A549 (cell line): ENCODE results near the gene FSTL4. TPM values are rescaled to one million over a fixed set of nuclear protein-coding genes. Genes with fewer than 3 reads are reported as not detected.

ENCODE experiments used
- ATAC-seq, 2 experiments: fragments of 200-7000 bp in 1 of 2; fragments of >200 bp in 1 of 2; cut with Nextera tagmentation in 1 of 2; cut with Tn5 transposase in 1 of 2; 3 replicates each; pipeline versions ENCODE4 v1.8.0 to v1.9.1; 2018 to 2020; ENCODE audit warnings: mild to moderate bottlenecking in 1 of 2, moderate library complexity in 1 of 2
- CTCF ChIA-PET: fragments of 300-600 bp; sonication (Branson Sonifier 250); formaldehyde crosslinking; extraction: SDS; loops from one replicate; lab custom pipeline; 2021; ENCODE audit warnings: antibody characterized with exemption, inconsistent platforms; lab: Yijun Ruan, JAX
- POLR2A ChIA-PET: fragments of 350-600 bp; formaldehyde crosslinking; extraction: SDS; loops from one replicate; lab custom pipeline; 2021; ENCODE audit warnings: antibody characterized with exemption, inconsistent platforms; lab: Yijun Ruan, JAX
- DNase-seq, 2 experiments: peaks; one replicate each; pipeline versions ENCODE4 v3.0.0 to v3.0.0-alpha.2; 2011 to 2016; ENCODE audit warnings: low read depth in 1 of 2, low spot score in 1 of 2
- FAIRE-seq: peaks from 2 replicates; lab custom pipeline; 2011; peaks lifted over from hg19 to GRCh38; lab: Jason Lieb, UNC
- H3K27ac ChIP-seq, 2 experiments: fragments of >200 bp; sonication (Bioruptor Twin); formaldehyde crosslinking; 3 replicates each; pipeline ENCODE4 v1.5.1; 2016 to 2017
- H3K4me1 ChIP-seq: fragments of >200 bp; sonication (Bioruptor Twin); formaldehyde crosslinking; 3 replicates; pipeline ENCODE4 v1.6.1; 2016
- H3K4me2 ChIP-seq: fragments of >200 bp; sonication (Bioruptor Twin); formaldehyde crosslinking; 3 replicates; pipeline ENCODE4 v1.6.1; 2016
- H3K4me3 ChIP-seq: fragments of >200 bp; sonication (Bioruptor Twin); formaldehyde crosslinking; 3 replicates; pipeline ENCODE4 v1.5.1; 2016
- H3K9me3 ChIP-seq: fragments of >200 bp; sonication (Bioruptor Twin); formaldehyde crosslinking; 3 replicates; pipeline ENCODE4 v1.6.1; 2016
- BHLHE40 ChIP-seq: IDR thresholded peaks from 2 replicates; pipeline ENCODE4 v1.6.1; 2012; ENCODE audit warnings: low read depth, low read length, inconsistent platforms
- CBX2 ChIP-seq: fragments of 200-600 bp; sonication (generic); IDR thresholded peaks from 2 replicates; pipeline ENCODE4 v1.6.1; 2016; ENCODE audit warnings: low read depth, mild to moderate bottlenecking, borderline replicate concordance
- CBX8 ChIP-seq: fragments of 200-600 bp; sonication (generic); IDR thresholded peaks from 2 replicates; pipeline ENCODE4 v1.6.1; 2016
- CEBPB ChIP-seq, 2 experiments: fragments of >200 bp in 1 of 2; sonication (Bioruptor Twin) in 1 of 2; formaldehyde crosslinking in 1 of 2; IDR thresholded peaks; 2 replicates each; pipeline ENCODE4 v1.6.1; 2012 to 2016
- CHD2 ChIP-seq: fragments of 150-350 bp; IDR thresholded peaks from 2 replicates; pipeline ENCODE4 v1.6.1; 2014; ENCODE audit warnings: low read length; ENCODE audit not compliant: partially characterized antibody
- FOXS1 ChIP-seq: fragments of 250-450 bp; sonication (Bioruptor Pico); IDR thresholded peaks from 2 replicates; pipeline ENCODE4 v1.5.0; 2020; ENCODE audit warnings: mild to moderate bottlenecking, moderate library complexity
- HEYL ChIP-seq: fragments of 250-450 bp; sonication (Bioruptor Pico); IDR thresholded peaks from 2 replicates; pipeline ENCODE4 v1.8.0; 2021; ENCODE audit warnings: mild to moderate bottlenecking, moderate library complexity
- JUN ChIP-seq, 2 experiments: fragments of >200 bp; sonication (Bioruptor Twin); formaldehyde crosslinking; IDR thresholded peaks; 2 replicates in 1 of 2; 3 replicates in 1 of 2; pipeline ENCODE4 v1.6.1; 2016 to 2017
- JUNB ChIP-seq: fragments of >200 bp; sonication (Bioruptor Twin); formaldehyde crosslinking; IDR thresholded peaks from 2 replicates; pipeline ENCODE4 v1.6.1; 2016
- MAFK ChIP-seq: fragments of 450-650 bp; IDR thresholded peaks from 2 replicates; pipeline ENCODE4 v1.6.1; 2014; ENCODE audit not compliant: partially characterized antibody
- MYC ChIP-seq: IDR thresholded peaks from 2 replicates; pipeline ENCODE4 v1.6.1; 2012; ENCODE audit warnings: mild to moderate bottlenecking, inconsistent platforms, low read length, improper control_type of control experiment, borderline replicate concordance
- NPAS2 ChIP-seq: fragments of 250-450 bp; sonication (Bioruptor Pico); IDR thresholded peaks from 2 replicates; pipeline ENCODE4 v1.8.0; 2022; ENCODE audit warnings: mild to moderate bottlenecking, moderate library complexity, borderline replicate concordance
- RAD21 ChIP-seq, 2 experiments: fragments of >200 bp in 1 of 2; sonication (Bioruptor Twin) in 1 of 2; formaldehyde crosslinking in 1 of 2; IDR thresholded peaks in 1 of 2; conservative IDR thresholded peaks in 1 of 2; 2 replicates in 1 of 2; 3 replicates in 1 of 2; pipeline ENCODE4 v1.6.1; 2012 to 2018; ENCODE audit warnings: inconsistent platforms in 1 of 2
- RCOR1 ChIP-seq: fragments of 150-350 bp; IDR thresholded peaks from 2 replicates; pipeline ENCODE4 v1.6.1; 2014; ENCODE audit warnings: antibody characterized with exemption, low read length, low read depth
- RFX5 ChIP-seq: fragments of 450-650 bp; IDR thresholded peaks from 2 replicates; pipeline ENCODE4 v1.7.1; 2014; ENCODE audit warnings: antibody characterized with exemption, mild to moderate bottlenecking, moderate library complexity
- ZC3H11A ChIP-seq: fragments of 450-650 bp; IDR thresholded peaks from 2 replicates; pipeline ENCODE4 v1.6.1; 2014; ENCODE audit warnings: antibody characterized with exemption, mild to moderate bottlenecking
- ZNF302 ChIP-seq: fragments of 250-450 bp; sonication (Bioruptor Pico); IDR thresholded peaks from 2 replicates; pipeline ENCODE4 v1.9.0; 2021; ENCODE audit warnings: inconsistent platforms, mild to moderate bottlenecking, moderate library complexity
- ZSCAN20 ChIP-seq: fragments of 250-450 bp; sonication (Bioruptor Pico); IDR thresholded peaks from 2 replicates; pipeline ENCODE4 v1.8.0; 2022; ENCODE audit warnings: mild to moderate bottlenecking, moderate library complexity
- WGBS: methylation state at CpG from one replicate; pipeline ENCODE4 v1.1.6; 2017; ENCODE audit errors: missing lambda C conversion rate; 5-methylcytosine and 5-hydroxymethylcytosine counted together
- polyA plus RNA-seq, 4 experiments: library from polyadenylated mRNA; depleted of rRNA in 3 of 4; stranded (reverse); fragments of >200 nt; fragmentation: RNase III in 1 of 4; extraction: RNeasy Plus Mini Kit Qiagen cat#74134 plus additional on column Dnase treatment in 1 of 4; gene quantifications; 2 replicates in 3 of 4; 3 replicates in 1 of 4; pipeline ENCODE4 v1.2.3, GENCODE V29; 2011 to 2017
- TF ChIP-seq, protein P1 (sequence below): fragments of >200 bp; sonication (Bioruptor Twin); formaldehyde crosslinking; IDR thresholded peaks from 2 replicates; pipeline ENCODE4 v1.6.1; 2016
- TF ChIP-seq, protein P2 (sequence below): fragments of 250-450 bp; sonication (Bioruptor Pico); IDR thresholded peaks from 2 replicates; pipeline ENCODE4 v1.5.0; 2020; ENCODE audit warnings: low read depth, mild to moderate bottlenecking, moderate library complexity
- TF ChIP-seq, protein P3 (sequence below): fragments of >200 bp; sonication (Bioruptor Twin); formaldehyde crosslinking; IDR thresholded peaks from 3 replicates; pipeline ENCODE4 v1.5.1; 2016

The FSTL4 gene
- polyA plus RNA-seq, 2 of the 4 experiments (the other 2 are of a cell fraction): 1.6 to 1.8 TPM

DNA sequence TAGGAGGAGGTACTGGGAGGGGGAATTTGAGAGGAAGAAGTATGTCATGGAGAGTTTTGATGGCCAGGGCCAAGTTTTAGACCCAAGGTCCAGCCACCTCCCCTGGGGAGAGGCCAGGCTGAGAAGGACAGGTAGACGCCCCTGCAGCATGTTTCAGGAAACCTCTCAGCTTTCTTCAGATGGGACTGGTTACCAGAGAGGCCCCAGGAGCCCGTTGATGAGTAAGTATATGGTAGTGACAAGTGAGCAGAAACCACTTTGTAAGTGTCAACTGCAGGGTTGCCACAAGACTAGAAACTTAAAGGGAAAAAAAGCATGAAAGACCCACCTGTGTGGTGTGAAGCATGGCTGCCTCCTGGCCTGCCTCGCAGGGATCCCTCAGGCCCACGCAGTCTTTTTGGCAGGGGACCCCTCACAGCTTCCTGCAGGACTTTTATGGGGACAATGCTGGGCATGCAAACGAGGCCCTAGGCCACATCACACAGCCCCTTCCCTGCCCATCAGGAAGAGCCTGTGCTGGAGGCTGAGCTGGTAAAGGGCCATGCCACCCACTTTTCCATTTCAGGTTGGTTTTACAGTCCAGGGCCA is 255.9 kb downstream of the FSTL4 start:
- CTCF ChIA-PET: interaction anchor here (0.7 to 1.2 kb wide), 3 partner anchors 11 to 49 kb away, joined by 3 to 4 read pairs (median 3); no protein-coding TSS in a partner anchor
- POLR2A ChIA-PET: no interaction called here
- no peaks in the 10 kb centered on the region for H3K4me1 ChIP-seq
- no peak overlapping the region for H3K27ac ChIP-seq
- H3K4me3 ChIP-seq: no peak overlapping the region
- FAIRE-seq (no peak), ATAC-seq (no peak), DNase-seq (no peak)
- no peaks in the 10 kb centered on the region for H3K9me3 ChIP-seq
- no peak overlapping the region for H3K4me2 ChIP-seq
- TF ChIP-seq RFX5: no peak
- TF ChIP-seq, protein P1, sequence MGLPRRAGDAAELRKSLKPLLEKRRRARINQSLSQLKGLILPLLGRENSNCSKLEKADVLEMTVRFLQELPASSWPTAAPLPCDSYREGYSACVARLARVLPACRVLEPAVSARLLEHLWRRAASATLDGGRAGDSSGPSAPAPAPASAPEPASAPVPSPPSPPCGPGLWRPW: no peak
- no peak for TF ChIP-seq CBX8
- TF ChIP-seq ZSCAN20 (CRISPR knock-in tag): no peak
- no peak for TF ChIP-seq BHLHE40
- no peak for TF ChIP-seq ZC3H11A
- TF ChIP-seq, protein P2, sequence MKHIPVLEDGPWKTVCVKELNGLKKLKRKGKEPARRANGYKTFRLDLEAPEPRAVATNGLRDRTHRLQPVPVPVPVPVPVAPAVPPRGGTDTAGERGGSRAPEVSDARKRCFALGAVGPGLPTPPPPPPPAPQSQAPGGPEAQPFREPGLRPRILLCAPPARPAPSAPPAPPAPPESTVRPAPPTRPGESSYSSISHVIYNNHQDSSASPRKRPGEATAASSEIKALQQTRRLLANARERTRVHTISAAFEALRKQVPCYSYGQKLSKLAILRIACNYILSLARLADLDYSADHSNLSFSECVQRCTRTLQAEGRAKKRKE (CRISPR knock-in tag): no peak
- no peak for TF ChIP-seq MAFK
- no peak for TF ChIP-seq HEYL
- TF ChIP-seq NPAS2: no peak
- no peak for TF ChIP-seq JUN (IDR thresholded peaks at IDR 0.05)
- no peak for TF ChIP-seq CHD2
- TF ChIP-seq FOXS1 (CRISPR knock-in tag): no peak
- TF ChIP-seq ZNF302 (CRISPR knock-in tag): no peak
- TF ChIP-seq JUNB: no peak
- TF ChIP-seq, protein P3, sequence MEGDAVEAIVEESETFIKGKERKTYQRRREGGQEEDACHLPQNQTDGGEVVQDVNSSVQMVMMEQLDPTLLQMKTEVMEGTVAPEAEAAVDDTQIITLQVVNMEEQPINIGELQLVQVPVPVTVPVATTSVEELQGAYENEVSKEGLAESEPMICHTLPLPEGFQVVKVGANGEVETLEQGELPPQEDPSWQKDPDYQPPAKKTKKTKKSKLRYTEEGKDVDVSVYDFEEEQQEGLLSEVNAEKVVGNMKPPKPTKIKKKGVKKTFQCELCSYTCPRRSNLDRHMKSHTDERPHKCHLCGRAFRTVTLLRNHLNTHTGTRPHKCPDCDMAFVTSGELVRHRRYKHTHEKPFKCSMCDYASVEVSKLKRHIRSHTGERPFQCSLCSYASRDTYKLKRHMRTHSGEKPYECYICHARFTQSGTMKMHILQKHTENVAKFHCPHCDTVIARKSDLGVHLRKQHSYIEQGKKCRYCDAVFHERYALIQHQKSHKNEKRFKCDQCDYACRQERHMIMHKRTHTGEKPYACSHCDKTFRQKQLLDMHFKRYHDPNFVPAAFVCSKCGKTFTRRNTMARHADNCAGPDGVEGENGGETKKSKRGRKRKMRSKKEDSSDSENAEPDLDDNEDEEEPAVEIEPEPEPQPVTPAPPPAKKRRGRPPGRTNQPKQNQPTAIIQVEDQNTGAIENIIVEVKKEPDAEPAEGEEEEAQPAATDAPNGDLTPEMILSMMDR: no peak
- TF ChIP-seq RAD21 (conservative IDR thresholded peaks at IDR 0.05 in 1 of 2, IDR thresholded peaks at IDR 0.05 in 1 of 2): no peak
- no peak for TF ChIP-seq RCOR1
- 62% methylated on average over 5 of the region's 5 CpGs for WGBS

DNA sequence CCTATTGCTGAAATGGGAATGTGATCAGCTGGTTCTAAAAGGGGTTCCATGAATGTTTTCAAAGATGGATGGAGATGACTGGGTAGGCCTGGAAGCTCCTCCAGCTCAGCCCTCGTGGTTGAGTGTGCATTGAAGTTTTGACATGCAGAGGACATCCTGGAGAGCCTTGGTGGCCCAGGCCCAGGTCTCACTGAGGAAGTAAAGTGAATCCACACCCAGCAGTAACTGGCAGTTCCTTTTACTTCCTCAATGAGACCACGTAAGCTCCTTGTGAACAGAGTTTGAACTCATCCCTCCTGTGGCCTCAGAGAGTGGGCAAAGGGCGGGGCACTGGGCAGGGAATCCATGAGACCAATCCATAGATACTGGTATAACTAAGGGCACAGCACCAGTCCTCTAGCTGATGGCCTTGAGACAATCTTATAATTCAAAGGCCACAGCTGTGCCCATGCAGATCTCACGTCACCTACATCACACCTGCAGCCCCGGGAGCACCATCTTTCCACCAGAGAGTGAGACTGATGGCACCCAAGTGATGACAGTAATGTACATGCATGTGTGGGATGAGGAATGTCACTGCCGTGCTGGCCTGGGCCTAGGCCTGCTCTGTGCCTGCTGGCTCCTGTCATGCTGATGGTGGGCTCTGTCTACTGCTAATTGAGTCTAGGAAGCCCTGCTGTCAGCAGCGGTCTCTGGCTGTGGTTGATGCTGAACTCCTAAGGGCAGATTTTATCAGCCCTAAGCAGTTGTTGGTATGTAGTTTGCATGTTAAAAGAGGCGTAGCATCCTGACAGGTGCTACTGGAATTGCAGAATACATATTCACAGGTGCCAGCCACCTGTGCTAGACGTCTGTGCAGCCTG is 257.8 kb downstream of the FSTL4 start:
- no peak for DNase-seq
- no peak for ATAC-seq
- POLR2A ChIA-PET: no interaction called here
- no peak overlapping the region for H3K4me2 ChIP-seq
- no peaks in the 10 kb centered on the region for H3K4me1 ChIP-seq
- no peak for FAIRE-seq
- TF ChIP-seq CHD2 (no peak), CEBPB (IDR thresholded peaks at IDR 0.05) (no peak), CBX2 (no peak), MYC (no peak)
- no peak overlapping the region for H3K27ac ChIP-seq
- CTCF ChIA-PET: interaction anchor here (1.0 to 1.5 kb wide), 2 partner anchors 13 to 685 kb away, joined by 3 read pairs; no protein-coding TSS in a partner anchor
- WGBS: 69% methylated on average over 9 of the region's 9 CpGs
- H3K9me3 ChIP-seq: no peaks in the 10 kb centered on the region
- no peak overlapping the region for H3K4me3 ChIP-seq
